GM19239 (cell line): ENCODE data around the gene SLC13A1.
"Not testable (repeated sequence)": the region's sequence is repeated elsewhere in the genome, so short reads cannot be mapped to it uniquely, and the experiment has no call there.

Experiments used
- DNase-seq: peaks from one replicate; pipeline ENCODE4 v3.0.0; 2011; ENCODE audit warnings: low spot score; ENCODE audit not compliant: insufficient read length
- FAIRE-seq: peaks from 2 replicates; lab custom pipeline; 2011; peaks lifted over from hg19 to GRCh38; lab: Jason Lieb, UNC

Gene SLC13A1

DNA sequence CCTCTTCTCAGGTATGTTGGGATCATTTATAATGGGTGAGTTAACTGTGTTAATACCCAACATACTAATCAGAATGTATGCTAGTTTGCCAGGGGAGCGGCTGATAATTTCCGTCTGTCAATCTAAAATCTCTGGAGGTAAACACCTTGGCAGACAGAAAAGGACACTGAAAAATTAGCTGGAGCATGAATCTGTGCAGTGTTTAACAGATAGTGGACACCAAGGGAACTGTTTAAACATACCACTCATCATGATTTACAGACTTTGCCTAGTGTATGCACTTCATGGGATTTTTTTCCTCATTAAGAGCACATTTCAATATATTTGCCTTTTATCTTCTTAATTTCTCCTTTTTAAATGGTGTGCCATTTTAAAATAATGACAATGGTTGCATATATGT, 68.2 kb downstream of the SLC13A1 start:
- no peak for DNase-seq

DNA sequence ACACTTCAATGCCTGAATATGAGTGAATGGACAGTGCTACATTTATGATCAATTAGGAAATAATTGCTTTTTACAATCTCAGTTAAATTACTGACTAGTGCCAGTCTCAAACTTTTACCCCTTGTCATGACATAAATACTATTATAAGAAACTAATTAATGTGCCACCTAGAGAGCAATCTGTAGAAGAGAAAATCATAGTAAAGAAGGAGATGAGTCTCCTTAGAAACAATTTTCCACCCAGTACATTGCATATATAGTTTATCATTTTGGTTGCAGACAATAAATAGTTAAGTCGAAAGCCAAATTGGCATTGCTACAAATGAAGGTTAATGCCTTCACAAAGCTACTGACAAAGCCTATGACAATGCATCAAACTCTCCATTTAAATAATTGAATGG, 68.6 kb downstream of the SLC13A1 start:
- FAIRE-seq (no peak), DNase-seq (no peak)

More for the DNA sequence above, 68.2 kb downstream of the SLC13A1 start:
- no peak for FAIRE-seq

DNA sequence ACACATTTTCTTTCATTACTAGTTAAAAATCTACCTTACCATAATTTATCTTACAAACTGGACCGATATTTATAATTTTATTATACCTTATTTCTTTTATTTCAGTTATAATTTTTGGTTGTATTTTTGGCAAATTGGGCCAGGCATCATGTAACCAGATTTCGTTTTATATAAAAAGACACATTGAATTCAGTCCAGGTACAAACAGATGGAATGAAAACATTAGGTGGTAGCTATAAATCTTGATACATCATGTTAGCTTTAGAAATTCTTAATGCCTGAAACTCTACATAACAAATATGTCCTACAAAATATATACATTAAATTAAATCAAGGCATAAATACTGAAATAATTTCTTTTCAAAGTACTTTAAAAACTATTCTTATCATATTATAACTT, 73.1 kb downstream of the SLC13A1 start:
- FAIRE-seq: no peak

DNA sequence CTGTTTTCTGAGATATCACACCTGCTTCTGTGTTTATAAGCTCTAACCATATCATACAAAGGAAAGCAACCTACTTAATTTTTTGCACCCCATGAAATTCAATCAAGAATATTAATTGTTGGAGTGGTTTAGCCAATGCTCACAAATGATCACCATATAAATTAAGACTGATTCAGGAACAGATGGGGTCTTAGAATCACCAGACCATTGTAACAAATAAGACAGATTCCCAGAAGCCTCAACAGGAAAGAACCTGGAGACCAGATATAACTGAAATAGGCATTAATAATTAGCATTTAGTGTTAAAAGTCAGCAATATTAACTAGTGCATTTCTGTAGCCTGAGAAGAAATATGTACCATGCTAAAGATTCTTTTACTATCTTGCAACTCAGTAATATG, 73.6 kb downstream of the SLC13A1 start:
- FAIRE-seq (no peak), DNase-seq (no peak)

More for the DNA sequence above, 73.1 kb downstream of the SLC13A1 start:
- DNase-seq: no peak

DNA sequence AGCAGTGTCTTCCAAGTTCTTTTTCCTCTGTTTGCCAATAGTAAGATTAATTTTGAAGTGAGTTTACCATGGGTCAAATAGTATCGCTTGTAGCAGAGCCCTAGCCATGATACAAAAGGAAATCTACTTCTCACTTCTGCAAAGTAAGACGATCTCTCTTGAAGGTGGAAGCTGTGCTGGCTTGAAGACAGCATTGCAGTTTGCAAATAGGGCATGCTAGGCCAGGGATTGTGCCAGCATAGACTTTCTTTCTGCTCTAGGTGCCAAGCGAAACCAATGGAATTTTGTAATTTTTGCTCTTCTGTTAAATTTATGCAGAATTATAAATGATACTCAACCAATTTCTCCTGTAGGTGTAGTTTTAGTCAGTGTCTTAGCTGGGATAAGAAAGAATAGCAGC, 74.5 kb downstream of the SLC13A1 start:
- FAIRE-seq (no peak), DNase-seq (no peak)

DNA sequence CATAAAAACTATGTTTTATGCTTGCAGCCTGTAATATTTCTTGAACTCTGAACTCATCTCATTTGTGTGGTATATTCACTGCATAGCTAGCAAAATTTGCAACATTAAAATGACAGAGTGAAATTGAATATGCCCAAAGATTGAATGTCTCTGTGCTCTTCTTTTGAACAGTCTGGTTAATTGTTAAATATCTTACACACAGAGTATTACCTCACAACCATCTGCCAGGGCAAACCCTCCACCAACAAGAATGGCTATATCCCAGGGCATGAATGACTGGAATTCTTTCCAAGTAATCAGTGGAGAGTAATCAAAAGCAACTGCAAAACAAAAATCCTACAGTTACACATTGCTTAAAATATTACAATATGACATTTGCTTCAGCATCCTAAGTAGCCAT, 76.9 kb downstream of the SLC13A1 start:
- FAIRE-seq (no peak), DNase-seq (no peak)

DNA sequence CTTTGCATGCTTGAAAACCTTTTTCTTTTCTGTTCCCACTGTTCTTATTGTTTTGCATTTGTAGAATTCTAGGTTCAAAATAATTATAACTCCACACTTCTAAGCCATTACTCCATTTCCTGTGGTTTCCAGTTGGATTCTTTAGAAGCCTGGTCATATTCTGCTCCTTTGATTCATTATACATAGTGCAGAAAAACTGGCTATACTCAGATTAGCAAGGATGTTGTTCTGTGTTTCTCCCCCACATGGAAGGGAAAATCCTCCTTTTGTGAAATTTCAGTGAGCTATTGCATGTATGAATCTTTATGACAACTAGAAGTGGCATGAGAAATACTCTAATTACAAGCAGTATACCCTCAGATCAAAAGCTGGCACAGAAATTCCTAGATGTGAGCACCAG, 79.5 kb downstream of the SLC13A1 start:
- no peak for FAIRE-seq
- no peak for DNase-seq

DNA sequence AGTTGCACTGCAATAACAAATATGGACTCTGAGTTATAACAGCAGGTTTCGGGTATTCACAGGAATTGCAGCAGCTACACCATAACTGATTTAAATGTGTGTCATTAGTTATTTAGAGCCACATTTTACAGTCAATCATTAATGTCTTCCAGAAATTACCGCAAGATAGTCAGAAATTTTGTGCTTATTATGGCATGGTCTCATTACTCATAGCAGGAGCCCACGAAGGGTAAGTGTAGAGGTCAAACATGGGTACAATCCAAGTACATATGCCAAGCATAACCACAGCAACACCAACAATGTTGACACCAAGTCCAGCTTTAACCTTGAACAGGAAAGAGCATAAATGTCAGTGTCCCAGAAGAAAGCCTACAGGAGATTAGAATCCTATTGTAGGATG, 84.4 kb downstream of the SLC13A1 start:
- no peak for DNase-seq
- no peak for FAIRE-seq

DNA sequence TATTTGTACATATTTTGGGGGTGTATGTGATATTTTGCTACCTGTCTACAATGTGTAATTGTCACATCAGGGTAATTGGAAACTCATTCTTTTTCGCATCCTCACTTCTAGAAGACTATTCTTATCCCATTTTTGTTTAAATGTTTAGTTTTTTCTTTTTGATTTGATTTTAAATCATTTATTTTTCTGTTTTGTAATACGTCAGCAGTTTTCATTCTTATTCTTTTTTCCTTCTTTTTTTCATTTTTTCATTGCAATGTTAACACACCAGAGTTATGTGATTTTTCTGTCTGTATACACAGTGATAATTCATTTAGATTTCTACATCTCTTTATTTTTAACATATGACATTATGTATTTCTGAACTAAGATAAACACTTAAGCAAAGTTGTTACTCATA, 85.5 kb downstream of the SLC13A1 start:
- no peak for FAIRE-seq
- DNase-seq: no peak

DNA sequence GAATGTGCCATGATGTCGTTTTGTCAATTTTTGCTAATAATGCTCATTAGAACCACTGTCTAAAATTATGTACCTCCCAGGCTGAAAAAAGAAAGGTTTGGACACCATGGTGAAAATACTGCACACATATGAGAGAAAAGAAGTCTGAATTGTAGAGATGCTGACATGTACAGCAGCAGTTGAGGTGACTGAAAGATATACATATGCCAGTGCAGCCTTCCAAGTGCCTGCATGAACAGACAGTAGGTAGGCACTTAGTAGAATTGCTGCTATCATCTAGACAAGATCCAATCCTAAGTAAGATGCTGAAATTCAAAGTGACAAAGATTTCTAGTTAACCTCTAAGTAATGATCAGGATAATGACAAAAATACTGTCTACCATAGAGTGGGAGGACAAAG, 86.9 kb downstream of the SLC13A1 start:
- DNase-seq (no peak), FAIRE-seq (no peak)

DNA sequence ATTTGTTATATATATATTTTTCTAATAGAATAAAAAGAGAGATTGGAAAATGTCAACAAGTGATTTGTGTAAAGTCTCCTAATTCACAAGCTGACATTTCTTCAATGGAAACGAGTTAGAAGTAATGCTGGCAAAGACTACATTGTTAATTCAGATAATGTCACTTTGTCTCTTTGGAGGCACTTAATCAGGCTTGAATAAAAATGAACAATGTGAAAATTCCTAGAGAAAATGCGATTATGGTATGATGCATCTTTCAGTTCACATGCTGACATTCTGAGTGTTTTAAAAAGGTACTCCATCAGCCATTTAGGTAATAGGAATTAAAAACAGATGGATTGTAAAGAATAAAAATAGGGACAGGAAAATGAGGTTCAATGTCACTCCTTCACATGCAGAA, 100.1 kb downstream of the SLC13A1 start:
- no peak for FAIRE-seq
- no peak for DNase-seq

DNA sequence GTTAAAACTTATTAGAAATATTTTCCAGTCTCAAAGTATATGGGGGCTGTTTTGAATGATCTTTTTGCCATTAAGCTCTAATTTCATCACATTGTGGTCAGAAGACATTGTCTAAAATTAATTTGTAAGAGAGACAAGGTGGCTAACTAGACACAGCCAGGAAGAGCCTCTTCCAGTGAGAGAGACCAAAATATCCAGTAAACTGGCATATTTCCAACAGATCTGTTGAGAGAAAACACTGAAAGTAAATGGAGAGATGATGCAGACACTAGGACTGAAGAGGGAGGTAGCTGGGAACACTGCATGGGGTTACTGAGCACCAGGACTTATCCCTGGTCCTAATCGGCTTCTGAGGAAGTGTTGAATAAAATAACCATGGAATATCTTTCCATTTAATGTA, 102.8 kb downstream of the SLC13A1 start:
- no peak for FAIRE-seq

DNA sequence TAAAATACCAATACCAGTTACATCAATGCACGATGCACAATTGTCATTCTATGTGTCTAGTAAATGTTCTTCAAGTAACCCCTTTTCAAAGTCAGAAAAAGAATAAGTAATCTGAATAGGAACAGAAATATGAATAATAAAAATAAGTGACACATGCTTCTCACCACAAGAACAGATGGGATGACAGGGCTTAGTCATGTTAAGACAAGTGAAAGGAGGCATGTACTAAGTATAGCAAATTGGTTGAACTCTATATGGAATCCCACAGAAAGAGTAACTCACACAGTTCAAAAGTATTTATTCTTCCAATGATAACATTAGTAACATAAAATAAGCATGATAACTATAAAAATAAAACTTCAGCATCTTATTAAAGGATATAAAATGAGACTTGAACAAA, 103.3 kb downstream of the SLC13A1 start:
- FAIRE-seq (no peak), DNase-seq (no peak)

More for the DNA sequence above, 102.8 kb downstream of the SLC13A1 start:
- DNase-seq: no peak

DNA sequence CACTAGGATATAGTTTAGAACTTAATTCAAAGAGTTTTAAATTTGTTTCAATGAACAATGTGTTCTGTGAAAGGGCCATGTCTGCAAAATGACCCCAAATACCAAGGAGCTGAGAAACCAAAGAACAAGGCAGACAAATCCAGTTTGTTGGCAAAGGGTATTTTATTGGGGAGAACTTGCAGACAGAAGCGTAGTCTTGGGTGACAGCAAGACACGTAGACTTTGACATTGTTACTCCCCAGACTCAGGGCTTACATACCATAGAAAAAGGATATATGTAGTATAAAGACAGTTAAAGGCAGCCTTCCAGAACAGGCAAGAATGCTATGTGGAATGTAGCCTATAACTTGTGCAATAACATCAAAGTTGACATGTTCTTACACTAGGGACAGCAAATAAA, 109.3 kb downstream of the SLC13A1 start:
- DNase-seq: no peak
- FAIRE-seq: no peak

DNA sequence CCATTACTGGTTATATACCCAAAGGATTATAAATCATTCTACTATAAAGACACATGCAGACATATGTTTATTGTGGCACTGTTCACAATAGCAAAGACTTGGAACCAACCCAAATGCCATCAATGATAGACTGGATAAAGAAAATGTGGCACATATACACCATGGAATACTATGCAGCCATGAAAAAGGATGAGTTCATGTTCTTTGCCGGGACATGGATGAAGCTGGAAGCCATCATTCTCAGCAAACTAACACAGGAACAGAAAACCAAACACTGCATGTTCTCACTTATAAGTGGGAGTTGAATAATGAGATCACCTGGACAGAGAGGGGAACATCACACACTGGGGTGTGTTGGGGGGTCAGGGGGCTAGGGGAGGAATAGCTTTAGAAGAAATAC, 112.9 kb downstream of the SLC13A1 start:
- not testable (repeated sequence) for DNase-seq, FAIRE-seq

DNA sequence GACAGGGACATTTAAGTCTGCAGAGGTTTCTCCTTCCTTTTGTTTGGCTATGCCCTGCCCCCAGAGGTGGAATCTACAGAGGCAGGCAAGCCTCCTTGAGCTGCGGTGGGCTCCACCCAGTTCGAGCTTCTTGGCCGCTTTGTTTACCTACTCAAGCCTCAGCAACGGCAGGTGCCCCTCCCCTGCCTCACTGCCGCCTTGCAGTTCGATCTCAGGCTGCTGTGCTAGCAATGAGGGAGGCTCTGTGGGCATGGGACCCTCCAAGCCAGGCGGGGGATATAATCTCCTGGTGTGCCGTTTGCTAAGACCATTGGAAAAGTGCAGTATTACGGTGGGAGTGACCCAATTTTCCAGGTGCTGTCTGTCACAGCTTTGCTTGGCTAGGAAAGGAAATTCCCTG, 114.9 kb downstream of the SLC13A1 start:
- FAIRE-seq, DNase-seq: not testable (repeated sequence)

DNA sequence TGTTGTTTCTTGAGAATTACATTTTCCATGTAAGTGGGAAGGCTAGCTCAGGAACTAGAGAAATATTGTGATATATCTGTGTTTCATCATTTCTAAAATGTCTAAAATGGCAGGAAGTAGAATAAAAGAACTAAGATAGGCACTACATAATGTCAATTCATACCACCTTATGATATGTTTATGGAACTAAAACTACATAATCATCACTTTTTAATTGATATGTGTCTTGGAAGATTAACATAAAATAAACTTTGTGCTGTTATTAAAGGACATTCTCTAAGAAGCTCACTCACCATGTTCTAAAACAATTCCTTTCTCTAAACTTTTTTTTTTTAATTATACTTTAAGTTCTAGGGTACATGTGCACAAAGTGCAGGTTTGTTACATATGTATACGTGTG, 120.7 kb downstream of the SLC13A1 start:
- no peak for FAIRE-seq

DNA sequence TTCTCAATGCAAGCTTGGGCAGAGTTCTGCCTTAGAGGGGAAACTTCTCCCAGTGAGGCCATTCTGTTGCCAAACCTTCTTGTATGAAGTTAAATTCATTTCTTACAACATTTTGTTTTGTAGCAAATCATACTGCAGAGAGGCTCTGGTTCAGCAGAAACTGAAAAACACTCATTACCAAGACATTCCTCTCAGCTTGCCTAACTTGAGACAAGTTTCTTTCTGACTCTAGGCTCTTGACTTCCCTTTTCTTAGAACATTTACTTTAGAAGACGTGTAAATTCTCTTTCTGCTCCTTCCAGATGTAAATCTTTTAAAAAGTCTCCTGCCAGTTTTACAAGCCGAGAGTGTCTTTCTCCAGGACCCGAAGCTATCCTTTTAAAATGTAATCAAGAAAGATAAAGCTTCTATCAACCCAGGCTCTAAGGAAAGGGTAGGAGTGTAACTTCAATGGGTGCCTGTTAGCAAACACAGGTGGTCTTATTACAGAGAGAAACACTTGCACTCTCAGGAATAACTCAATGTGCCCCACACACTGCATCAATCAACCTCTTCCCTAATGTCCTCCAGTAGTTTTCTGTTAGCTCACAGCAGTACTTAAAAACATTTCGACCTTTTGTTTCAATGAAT, 123.8 kb downstream of the SLC13A1 start:
- DNase-seq: no peak
- no peak for FAIRE-seq

More for the DNA sequence above, 120.7 kb downstream of the SLC13A1 start:
- no peak for DNase-seq

DNA sequence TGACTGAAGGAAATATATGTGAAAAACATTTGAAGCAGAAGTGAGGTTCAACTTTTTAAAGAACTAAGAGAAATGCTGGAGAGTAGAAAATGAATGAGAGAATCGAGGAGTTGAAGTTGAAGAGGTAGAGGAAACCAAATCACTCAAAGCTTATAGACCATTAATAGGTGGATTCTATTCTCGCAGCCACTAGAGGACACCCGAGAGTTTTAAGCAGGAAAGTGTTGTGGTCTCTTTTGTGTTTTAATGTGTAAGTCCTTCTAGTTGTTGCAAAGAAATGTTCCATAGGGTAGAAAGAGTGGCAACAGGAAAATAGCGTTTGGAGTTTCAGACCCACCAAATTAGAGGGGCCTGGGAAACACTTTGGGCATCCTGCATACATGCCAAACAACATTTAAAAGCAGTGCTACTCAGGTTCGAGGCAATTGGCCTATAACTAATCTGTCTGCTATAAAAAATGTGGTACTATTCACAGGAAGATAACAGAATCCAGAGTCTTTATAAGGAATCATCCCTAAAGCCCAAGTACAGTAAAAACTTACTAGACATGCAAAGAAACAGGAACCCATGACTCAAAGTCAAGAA, 129.0 kb downstream of the SLC13A1 start:
- DNase-seq: no peak
- FAIRE-seq: no peak

DNA sequence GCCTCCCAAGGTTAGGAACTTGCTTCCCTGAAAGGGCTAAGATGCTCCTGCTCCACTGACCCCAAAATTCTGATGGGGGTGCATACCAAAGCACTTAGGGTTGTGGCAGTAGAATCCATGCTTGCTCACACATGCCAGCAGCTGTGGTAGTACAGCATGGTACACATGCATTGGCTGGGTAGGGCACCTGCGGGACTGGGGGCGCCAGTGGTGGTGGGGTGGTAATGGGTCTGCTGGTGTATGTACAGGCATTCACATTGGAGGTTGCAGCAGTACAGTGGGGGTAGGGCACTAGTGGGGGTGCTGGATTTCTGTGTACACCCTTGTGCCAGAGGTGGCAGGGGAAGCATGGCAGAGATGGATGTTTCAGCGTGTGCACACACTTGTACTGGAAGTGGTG, 132.0 kb downstream of the SLC13A1 start:
- FAIRE-seq (no peak), DNase-seq (no peak)
